Dendritic cell treated with granulocyte-macrophage colony-stimulating factor and Interleukin-4, amounts not matched to agents 40 ng/mL and 50 ng/mL, for 4 days (primary cell): ENCODE data around the gene PAFAH1B2.
A peak's percentile ranks its signal among the peaks of the same experiment; 100 is the strongest.

Experiments
- H3K27ac Mint-ChIP-seq: one replicate; pipeline ENCODE4 v1.8.0; 2022; ENCODE audit warnings: mild to moderate bottlenecking, mixed read lengths
- H3K27me3 Mint-ChIP-seq: one replicate; pipeline ENCODE4 v1.8.0; 2022; ENCODE audit warnings: mild to moderate bottlenecking, mixed read lengths
- H3K36me3 Mint-ChIP-seq: one replicate; pipeline ENCODE4 v1.8.0; 2022; ENCODE audit warnings: low read depth, mixed read lengths
- H3K4me1 Mint-ChIP-seq: one replicate; pipeline ENCODE4 v1.8.0; 2022; ENCODE audit warnings: low read depth, mixed read lengths
- H3K4me3 Mint-ChIP-seq: one replicate; pipeline ENCODE4 v1.8.0; 2022; ENCODE audit warnings: mild to moderate bottlenecking, moderate library complexity, mixed read lengths
- H3K9me3 Mint-ChIP-seq: one replicate; pipeline ENCODE4 v1.8.0; 2022; ENCODE audit warnings: mixed read lengths
- intact Hi-C: fragments of 100-400 bp; cut with micrococcal nuclease; formaldehyde crosslinking; loops from one replicate; pipeline ENCODE4 v1.15.0; 2022

PAFAH1B2 gene

DNA sequence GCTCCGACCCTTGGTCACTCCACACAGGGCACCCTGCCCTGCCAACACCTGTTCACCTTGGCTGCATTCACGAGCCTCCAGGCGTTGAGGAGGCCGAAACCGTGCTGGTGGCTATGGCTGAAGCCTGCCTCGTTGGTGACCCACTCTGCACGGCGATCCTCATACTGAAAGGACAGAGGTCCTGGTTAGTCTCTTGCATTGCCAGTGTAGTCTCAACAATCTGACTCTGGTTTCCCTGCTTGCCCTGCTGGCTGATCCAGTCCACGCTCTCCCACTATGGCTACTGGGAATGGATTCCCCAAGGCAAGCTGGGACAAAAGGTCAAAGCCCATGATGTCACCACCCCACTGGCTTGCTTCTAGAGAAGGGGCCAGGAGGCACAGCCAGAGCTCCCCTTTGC is 74.9 kb downstream of the PAFAH1B2 start:
- H3K4me1 Mint-ChIP-seq: peaks cover 26% of the 10 kb centered on the region
- no peak overlapping the region for H3K27ac Mint-ChIP-seq
- H3K4me3 Mint-ChIP-seq: no peak overlapping the region
- no peaks in the 10 kb centered on the region for H3K27me3 Mint-ChIP-seq
- intact Hi-C loops: no loop called here
- H3K36me3 Mint-ChIP-seq: peaks cover 100% of the 10 kb centered on the region
- no peaks in the 10 kb centered on the region for H3K9me3 Mint-ChIP-seq

DNA sequence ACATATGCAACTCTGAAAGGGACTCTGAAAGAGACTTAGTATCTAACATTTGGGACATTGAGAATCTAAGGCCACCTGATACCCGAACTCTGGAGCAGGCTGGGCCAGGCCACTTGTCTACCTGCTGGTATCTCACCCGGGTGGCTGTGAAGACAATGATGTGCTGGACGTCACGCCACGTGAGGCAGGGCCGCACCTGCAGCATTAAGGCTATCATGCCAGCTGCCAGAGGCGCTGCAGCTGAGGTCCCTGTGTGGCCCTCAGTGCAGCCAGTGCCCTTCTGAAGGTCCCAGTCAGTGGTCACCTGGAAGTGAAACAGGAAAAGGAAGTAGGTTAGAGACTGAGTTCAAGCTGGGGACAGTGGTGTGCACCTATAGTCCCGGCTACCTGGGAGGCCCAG is 75.4 kb downstream of the PAFAH1B2 start:
- H3K27ac Mint-ChIP-seq: no peak overlapping the region
- H3K27me3 Mint-ChIP-seq: no peaks in the 10 kb centered on the region
- H3K4me3 Mint-ChIP-seq: no peak overlapping the region
- H3K4me1 Mint-ChIP-seq: peaks cover 26% of the 10 kb centered on the region
- peaks cover 100% of the 10 kb centered on the region for H3K36me3 Mint-ChIP-seq
- intact Hi-C loops: no loop called here
- H3K9me3 Mint-ChIP-seq: no peaks in the 10 kb centered on the region

DNA sequence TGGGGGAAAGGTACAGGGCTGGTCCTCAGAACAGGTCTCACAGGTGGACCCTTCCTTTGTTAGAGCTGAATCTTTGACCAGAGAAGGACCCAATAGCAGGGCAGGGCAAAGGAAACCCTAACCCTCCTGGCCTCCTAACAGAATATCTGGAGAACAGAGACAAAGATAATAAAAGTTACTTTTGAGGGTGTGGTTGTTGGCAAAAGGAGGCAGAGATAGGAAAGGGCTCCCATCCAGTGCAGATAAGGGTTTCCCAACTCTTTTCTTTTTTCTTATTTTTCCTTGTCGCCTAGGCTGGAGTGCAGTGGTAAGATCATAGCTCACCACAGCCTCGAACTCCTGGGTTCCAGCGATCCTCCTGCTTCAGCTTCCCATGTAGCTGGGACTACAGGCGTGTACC is 75.9 kb downstream of the PAFAH1B2 start:
- intact Hi-C loops: loop anchor here (10.0 kb wide), 1 partner anchor 345 kb away; no protein-coding TSS in a partner anchor
- Mint-ChIP-seq H3K4me1 (peaks cover 26% of the 10 kb centered on the region), H3K9me3 (no peaks in the 10 kb centered on the region), H3K4me3 (no peak overlapping the region), H3K36me3 (peaks cover 100% of the 10 kb centered on the region), H3K27me3 (no peaks in the 10 kb centered on the region), H3K27ac (peak overlapping the region; percentile 35)

DNA sequence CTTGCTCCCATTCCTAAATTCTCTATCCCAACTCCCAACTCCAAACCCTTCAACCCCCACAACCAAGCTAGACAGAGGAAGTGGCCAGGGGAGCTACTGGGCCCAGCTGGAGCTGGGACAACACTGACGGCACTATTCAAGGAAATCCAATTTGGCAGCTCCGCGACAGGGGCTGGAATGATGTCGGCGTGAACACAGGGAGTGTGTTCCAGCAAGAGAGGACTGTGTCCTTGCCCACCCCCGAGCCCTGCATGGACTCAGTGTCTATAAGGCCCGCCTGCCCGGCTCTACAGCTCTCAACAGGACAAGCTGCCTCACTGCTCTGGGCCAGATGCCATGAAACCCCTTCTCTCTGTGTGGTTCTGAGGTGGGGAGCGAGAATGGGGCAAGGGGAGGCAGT is 76.5 kb downstream of the PAFAH1B2 start:
- Mint-ChIP-seq H3K36me3 (peaks cover 100% of the 10 kb centered on the region), H3K27ac (peak overlapping the region; percentile 35), H3K4me3 (no peak overlapping the region), H3K4me1 (peaks cover 26% of the 10 kb centered on the region), H3K9me3 (no peaks in the 10 kb centered on the region), H3K27me3 (no peaks in the 10 kb centered on the region)
- intact Hi-C loops: loop anchor here (10.0 kb wide), 1 partner anchor 346 kb away; no protein-coding TSS in a partner anchor

DNA sequence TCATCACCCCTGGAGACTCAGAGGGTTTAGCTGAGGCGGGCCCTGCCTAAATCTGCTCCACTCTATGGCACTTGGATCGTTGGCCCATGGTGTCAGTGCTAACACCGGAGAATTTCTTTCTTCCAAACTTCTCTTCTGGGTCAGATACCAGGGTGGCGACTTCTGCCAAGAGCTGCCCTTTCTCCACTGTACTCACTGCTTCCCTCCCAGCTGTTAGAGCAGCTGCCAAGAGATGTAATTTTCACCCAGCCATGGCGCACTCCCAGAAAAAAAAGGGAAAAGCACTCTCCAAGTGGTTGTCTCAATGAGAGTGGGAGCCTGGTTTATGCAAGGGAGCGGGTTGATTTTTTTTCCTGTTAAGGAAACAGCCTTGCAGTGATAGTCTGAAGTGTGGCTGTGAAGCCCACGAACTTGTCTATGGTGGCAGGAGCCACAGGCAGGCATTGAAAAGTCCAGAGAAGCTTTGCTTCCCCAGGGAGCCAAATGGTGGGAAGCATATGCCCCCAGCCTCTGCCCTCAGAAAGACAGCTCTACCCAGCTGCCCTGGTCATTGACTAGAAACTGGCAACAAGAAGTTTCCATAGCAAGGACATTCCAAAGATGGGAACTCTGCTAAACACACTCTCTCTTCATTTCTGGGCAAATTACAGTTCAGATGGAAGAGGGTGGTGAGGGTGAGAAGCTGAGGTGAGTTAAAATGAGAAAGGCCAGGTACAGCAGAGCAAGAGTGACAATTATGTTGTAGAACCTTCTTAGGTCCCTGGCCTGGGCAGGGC is 77.1 kb downstream of the PAFAH1B2 start:
- H3K4me1 Mint-ChIP-seq: peaks cover 26% of the 10 kb centered on the region
- H3K27ac Mint-ChIP-seq: peak overlapping the region; percentile 35
- intact Hi-C loops: loop anchor here (10.0 kb wide), 1 partner anchor 346 kb away; no protein-coding TSS in a partner anchor
- H3K9me3 Mint-ChIP-seq: no peaks in the 10 kb centered on the region
- peaks cover 100% of the 10 kb centered on the region for H3K36me3 Mint-ChIP-seq
- H3K4me3 Mint-ChIP-seq: no peak overlapping the region
- no peaks in the 10 kb centered on the region for H3K27me3 Mint-ChIP-seq

DNA sequence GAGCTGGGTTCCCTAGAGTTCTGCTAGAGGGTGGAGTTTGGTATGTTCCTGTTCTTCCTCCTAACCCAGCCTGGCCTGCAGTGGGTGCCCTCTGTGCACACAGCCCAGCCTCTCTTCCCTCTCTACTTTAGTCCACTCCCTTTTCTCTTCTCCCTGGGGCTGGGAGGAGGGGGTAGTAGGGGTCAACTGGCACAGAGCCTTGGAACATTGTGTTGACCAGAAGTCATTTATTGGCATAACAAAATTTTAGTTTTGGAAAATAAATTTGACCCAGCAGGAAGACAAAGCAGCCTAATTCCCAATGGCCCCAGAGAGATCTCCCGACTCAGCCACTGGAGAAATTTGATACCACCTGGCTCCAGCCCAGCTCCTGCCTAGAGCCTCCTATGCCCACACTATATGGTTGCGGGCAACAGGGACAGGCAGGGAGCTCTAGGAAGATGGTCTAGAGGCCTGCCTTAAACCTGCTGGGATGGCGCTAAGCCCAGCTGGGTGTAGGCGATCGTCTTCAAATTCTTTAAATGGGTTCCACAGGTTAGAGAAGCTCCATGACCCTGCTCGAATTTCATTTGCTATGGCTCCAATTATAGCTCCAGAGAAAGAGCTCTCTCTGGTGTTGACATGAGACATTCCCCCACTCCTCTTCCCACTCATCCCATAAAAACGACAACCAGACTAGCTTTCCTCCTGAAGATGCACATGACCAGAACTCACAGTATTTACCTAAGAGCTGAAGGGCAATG is 77.9 kb downstream of the PAFAH1B2 start:
- Mint-ChIP-seq H3K27me3 (no peaks in the 10 kb centered on the region), H3K27ac (peak overlapping the region; percentile 35), H3K4me3 (no peak overlapping the region), H3K36me3 (peaks cover 100% of the 10 kb centered on the region), H3K4me1 (peaks cover 26% of the 10 kb centered on the region), H3K9me3 (no peaks in the 10 kb centered on the region)
- intact Hi-C loops: loop anchor here (10.0 kb wide), 1 partner anchor 347 kb away; no protein-coding TSS in a partner anchor

DNA sequence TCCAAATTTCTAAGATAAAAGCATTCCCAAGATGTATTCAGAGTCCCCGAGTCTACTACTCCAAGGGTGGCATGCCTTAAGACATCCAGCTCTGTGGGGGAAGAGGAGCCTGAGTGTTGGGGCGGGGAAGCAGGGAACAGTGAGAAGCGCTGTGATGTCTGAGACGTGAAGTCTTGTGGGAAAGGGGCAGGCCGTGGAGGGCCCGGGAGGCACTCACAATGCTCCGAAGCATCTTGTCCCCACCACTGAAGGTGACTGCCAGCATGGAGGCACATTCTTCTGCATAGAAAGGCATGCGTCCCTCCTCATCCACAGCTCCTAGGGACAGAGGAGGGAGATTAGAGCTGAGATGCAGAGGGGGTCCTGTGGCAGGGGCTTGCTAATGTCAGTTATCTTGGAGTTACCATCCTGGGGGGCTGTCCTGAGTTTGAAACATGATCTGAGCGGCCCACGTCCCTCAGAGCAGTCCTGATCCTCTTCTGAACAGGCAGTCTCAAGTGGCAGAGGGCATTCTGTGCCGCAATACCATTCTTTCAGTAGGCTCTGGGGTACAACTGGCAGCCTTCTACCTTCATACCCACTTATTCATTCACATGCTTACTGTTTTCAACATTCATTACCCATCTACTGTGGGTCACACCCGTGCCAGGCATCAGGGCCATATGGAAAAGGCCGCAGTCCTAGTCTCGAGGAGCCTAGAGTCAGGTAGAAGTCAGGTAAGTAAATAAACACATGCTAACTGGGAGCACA is 79.1 kb downstream of the PAFAH1B2 start:
- Mint-ChIP-seq H3K4me1 (peaks cover 26% of the 10 kb centered on the region), H3K27ac (no peak overlapping the region), H3K27me3 (no peaks in the 10 kb centered on the region), H3K9me3 (no peaks in the 10 kb centered on the region), H3K4me3 (no peak overlapping the region), H3K36me3 (peaks cover 100% of the 10 kb centered on the region)
- intact Hi-C loops: loop anchor here (10.0 kb wide), 1 partner anchor 348 kb away; no protein-coding TSS in a partner anchor

DNA sequence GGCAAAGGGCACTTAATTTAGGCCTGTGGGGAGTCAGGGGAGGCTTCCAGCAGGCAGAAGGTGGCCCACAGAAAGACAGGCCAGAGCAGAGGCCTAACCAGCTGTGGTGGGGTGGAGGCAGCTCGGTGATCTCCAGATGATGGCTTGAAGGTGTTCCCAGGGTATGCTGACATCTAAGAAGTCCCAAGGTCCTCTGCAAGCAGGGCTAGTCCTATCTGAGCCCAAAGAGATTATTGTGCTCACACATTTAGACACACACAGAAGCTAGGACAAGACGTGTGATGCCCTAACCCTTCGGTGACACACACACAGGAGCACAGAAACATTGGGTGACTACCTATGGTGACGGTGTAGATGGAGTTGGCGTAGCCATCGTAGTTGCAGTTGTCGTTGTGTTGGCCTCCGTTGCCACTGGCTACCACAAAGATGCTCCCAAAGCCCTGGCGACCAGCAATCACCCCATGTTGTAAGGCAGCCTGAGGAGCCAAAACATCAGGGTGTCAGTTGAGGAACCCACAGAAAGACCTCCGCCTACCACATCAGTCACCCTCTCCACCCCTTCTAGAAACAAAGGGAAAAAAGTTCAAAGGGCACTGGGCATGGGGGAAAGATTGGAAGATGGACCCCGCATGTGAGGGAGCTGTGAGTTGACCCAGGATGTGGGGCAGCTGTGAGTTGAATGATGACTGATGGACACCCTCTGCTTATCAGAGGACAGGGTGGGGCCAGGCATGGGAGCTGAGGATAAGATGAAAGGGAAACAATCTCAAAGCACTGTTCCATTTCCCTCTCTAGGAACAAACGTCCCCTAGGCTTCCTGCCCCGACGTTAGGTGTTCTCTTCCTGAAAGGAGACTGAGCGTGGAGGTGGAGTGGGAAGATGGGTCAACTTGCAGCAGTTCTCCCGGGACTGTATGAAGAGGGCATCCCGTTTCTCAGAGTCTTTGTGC is 79.9 kb downstream of the PAFAH1B2 start:
- Mint-ChIP-seq H3K4me3 (no peak overlapping the region), H3K9me3 (no peaks in the 10 kb centered on the region), H3K4me1 (peaks cover 26% of the 10 kb centered on the region), H3K27ac (no peak overlapping the region), H3K36me3 (peaks cover 100% of the 10 kb centered on the region), H3K27me3 (no peaks in the 10 kb centered on the region)
- intact Hi-C loops: loop anchor here (10.0 kb wide), 1 partner anchor 349 kb away; no protein-coding TSS in a partner anchor

DNA sequence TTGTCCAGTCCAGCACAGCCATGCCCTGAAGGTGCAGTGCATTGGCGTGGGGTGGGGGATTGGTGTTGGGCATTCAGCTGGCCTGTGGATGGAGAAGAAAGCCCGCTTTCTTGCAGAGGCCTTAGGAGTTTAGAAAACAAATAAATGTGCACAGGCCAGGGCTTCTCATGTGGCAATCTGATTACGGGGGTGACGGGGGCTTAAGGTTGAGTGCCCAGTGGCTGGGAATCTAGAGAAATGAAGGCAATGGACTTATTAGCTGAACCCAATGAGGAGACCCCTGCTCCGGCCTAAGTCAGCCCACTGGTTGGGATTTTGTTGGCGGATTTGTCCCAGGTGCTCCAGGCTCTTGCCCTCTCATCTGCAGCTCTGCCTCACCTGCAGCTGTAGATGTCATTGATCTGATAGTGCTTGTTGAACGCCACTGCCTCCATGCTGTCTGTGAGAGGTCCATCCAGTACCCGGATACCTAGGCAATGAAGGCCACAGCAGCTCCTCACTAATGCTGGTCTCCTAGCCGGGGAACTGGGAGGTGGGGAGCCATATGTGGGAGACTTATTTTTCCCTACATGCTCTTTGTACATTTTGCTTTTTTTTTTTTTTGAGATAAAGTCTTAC is 81.6 kb downstream of the PAFAH1B2 start:
- no peak overlapping the region for H3K4me3 Mint-ChIP-seq
- no peaks in the 10 kb centered on the region for H3K9me3 Mint-ChIP-seq
- H3K27me3 Mint-ChIP-seq: no peaks in the 10 kb centered on the region
- H3K36me3 Mint-ChIP-seq: peaks cover 98% of the 10 kb centered on the region
- no peak overlapping the region for H3K27ac Mint-ChIP-seq
- intact Hi-C loops: loop anchor here (1.0 to 10.0 kb wide), 2 partner anchors 44 to 351 kb away; no protein-coding TSS in a partner anchor
- H3K4me1 Mint-ChIP-seq: peaks cover 30% of the 10 kb centered on the region
